OCI-LY7 (cell line): Measurements from ENCODE around the gene SELENOW.

Experiments
- EZH2phosphoT487 ChIP-seq: fragments of 200-600 bp; sonication (generic); IDR thresholded peaks from 2 replicates; pipeline ENCODE4 v1.6.1; 2018; ENCODE audit warnings: low read depth, borderline replicate concordance, mild to moderate bottlenecking, mixed run types, antibody characterized with exemption, low read length, moderate library complexity, mixed read lengths
- TF ChIP-seq, protein P1 (sequence below): fragments of 200-600 bp; sonication (generic); conservative IDR thresholded peaks from 2 replicates; pipeline ENCODE4 v1.5.1; 2014; ENCODE audit warnings: mild to moderate bottlenecking, antibody characterized with exemption, low read length, moderate library complexity, mixed read lengths

- TF ChIP-seq, protein P1, sequence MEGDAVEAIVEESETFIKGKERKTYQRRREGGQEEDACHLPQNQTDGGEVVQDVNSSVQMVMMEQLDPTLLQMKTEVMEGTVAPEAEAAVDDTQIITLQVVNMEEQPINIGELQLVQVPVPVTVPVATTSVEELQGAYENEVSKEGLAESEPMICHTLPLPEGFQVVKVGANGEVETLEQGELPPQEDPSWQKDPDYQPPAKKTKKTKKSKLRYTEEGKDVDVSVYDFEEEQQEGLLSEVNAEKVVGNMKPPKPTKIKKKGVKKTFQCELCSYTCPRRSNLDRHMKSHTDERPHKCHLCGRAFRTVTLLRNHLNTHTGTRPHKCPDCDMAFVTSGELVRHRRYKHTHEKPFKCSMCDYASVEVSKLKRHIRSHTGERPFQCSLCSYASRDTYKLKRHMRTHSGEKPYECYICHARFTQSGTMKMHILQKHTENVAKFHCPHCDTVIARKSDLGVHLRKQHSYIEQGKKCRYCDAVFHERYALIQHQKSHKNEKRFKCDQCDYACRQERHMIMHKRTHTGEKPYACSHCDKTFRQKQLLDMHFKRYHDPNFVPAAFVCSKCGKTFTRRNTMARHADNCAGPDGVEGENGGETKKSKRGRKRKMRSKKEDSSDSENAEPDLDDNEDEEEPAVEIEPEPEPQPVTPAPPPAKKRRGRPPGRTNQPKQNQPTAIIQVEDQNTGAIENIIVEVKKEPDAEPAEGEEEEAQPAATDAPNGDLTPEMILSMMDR, result no peak
- no peak for TF ChIP-seq EZH2phosphoT487
Observed at GRCh38 chr19:47756627-47756929, 21.9 kb upstream of the SELENOW start.
